ENCODE measurements around the gene PTPRN2.
A peak's percentile ranks its signal among the peaks of the same experiment; 100 is the strongest.

The PTPRN2 gene

DNA sequence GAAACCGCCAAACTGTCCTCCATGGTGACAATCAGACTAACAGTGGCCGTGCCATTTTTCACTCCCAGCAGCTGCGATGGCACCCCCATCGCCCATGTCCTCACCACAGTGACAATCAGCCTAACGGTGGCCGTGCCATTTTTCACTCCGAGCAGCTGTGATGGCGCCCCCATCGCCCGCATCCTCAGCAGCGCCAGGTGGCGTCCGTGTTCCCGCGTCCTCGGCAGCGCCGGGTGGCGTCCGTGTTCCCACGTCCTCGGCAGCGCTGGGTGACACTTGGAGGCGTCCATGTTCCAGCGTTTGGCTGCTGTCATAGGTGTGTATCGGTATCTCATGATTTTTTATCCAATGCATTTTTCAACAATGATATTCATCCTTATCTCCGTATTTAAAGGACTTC is 267.3 kb downstream of the PTPRN2 start:
- TF ChIP-seq L3MBTL2 (conservative IDR thresholded peaks at IDR 0.05) (no peak), CTBP1 (IDR thresholded peaks at IDR 0.05; ENCODE audit: borderline replicate concordance) (no peak), ARNT (IDR thresholded peaks at IDR 0.05) (no peak), HDGF (IDR thresholded peaks at IDR 0.05; ENCODE audit: borderline replicate concordance) (no peak), SUZ12 (IDR thresholded peaks at IDR 0.05) (no peak), SP1 (IDR thresholded peaks at IDR 0.05) (no peak), PKNOX1 (IDR thresholded peaks at IDR 0.05) (no peak)
- DNase-seq (ENCODE audit: extremely low spot score) = no peak
- ChIA-PET CTCF (no interaction called here), POLR2A (no interaction called here)

DNA sequence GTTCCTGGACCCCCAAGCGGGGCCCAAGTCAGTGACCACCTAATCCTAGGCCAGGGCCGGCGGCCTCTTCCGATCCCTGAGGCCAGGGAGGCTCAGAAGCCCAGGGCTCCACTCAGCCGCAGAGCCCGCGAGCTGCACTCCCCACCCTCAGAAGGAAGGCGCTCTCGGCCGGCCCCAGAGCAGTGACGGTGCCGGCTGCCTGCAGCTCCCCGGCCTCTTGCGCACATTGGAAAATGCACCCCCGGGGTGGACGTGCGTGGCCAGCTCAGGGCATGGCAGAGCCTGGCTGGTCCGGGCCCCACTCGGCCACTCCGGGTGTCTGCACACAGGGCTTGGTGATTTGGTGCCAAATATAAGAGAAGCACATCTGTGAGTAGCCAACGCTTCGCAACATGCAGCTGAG is 269.1 kb downstream of the PTPRN2 start:
- ChIA-PET POLR2A (no interaction called here), CTCF (no interaction called here)
- DNase-seq (ENCODE audit: extremely low spot score) = no peak
- TF ChIP-seq BHLHE40 (IDR thresholded peaks at IDR 0.05; ENCODE audit: borderline replicate concordance) = no peak
- TF ChIP-seq FOXM1 (IDR thresholded peaks at IDR 0.05; ENCODE audit: borderline replicate concordance) = no peak
- TF ChIP-seq SUZ12 (IDR thresholded peaks at IDR 0.05) = no peak
- TF ChIP-seq ZNF384 (IDR thresholded peaks at IDR 0.05) = no peak
- no peak for TF ChIP-seq LEF1 (IDR thresholded peaks at IDR 0.05; ENCODE audit: borderline replicate concordance)
- no peak for TF ChIP-seq CTBP1 (IDR thresholded peaks at IDR 0.05; ENCODE audit: borderline replicate concordance)
- no peak for TF ChIP-seq PKNOX1 (IDR thresholded peaks at IDR 0.05)
- no peak for TF ChIP-seq SP1 (IDR thresholded peaks at IDR 0.05)
- TF ChIP-seq HDGF (IDR thresholded peaks at IDR 0.05; ENCODE audit: borderline replicate concordance) = no peak
- TF ChIP-seq FOXK2 (IDR thresholded peaks at IDR 0.05) = no peak
- no peak for TF ChIP-seq L3MBTL2 (conservative IDR thresholded peaks at IDR 0.05)
- no peak for TF ChIP-seq ELF4 (IDR thresholded peaks at IDR 0.05)
- TF ChIP-seq ARNT (IDR thresholded peaks at IDR 0.05) = no peak
- TF ChIP-seq NFRKB (IDR thresholded peaks at IDR 0.05) = no peak
- no peak for TF ChIP-seq TARDBP (IDR thresholded peaks at IDR 0.05)
- no peak for TF ChIP-seq FOXA1 (IDR thresholded peaks at IDR 0.05)

DNA sequence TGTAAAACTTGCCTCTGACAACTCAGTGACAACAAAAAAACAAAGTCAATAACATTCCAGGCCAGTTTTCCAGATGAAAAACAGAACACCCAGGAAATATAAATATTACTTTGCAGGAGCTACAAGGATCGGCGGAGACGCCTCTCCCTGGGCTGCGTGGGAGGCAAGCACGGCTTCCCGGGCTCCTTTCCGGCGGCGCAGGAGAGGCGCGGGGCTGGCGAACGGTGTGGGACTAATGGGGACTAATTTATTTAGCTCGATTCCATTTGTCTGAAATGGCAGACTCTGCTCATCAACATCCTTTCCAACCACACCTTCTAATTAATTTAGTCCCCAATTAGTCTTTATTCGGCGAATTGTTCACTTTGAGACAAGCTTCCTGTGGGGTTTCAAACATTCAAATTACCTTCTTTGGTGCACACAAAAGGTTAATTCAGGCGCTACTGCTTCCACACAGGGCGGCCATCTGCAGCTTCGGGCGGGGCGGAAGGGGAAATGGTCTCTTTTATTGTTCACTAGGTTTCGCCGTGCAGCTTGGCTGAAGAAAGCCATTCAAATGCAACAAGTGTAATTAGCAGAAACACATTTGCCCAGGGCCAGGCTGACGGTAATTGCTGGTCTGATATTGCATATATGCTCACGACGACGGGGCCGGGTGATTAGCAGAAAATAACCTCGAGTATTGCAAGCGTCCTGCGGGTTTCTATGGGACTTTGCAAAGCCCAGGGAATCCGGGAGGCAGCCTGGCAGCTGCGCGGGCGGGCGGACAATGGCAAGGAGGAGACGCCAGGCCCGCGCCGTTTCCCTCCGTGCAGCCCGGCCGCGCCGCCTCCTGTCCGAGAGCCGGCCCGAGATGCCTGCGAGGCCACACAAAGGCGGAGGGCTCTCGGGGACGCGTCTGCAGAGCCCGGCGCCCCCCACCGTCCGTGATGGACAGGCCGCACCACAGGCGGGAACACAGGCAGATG is 270.1 kb downstream of the PTPRN2 start:
- no peak for DNase-seq (ENCODE audit: extremely low spot score)
- TF ChIP-seq ELF4 (IDR thresholded peaks at IDR 0.05) (no peak), PKNOX1 (IDR thresholded peaks at IDR 0.05) (0 out of 2 replicates have a peak, but pooled peaks have one; percentile 4)
- CTCF ChIA-PET = no interaction called here
- POLR2A ChIA-PET = no interaction called here

DNA sequence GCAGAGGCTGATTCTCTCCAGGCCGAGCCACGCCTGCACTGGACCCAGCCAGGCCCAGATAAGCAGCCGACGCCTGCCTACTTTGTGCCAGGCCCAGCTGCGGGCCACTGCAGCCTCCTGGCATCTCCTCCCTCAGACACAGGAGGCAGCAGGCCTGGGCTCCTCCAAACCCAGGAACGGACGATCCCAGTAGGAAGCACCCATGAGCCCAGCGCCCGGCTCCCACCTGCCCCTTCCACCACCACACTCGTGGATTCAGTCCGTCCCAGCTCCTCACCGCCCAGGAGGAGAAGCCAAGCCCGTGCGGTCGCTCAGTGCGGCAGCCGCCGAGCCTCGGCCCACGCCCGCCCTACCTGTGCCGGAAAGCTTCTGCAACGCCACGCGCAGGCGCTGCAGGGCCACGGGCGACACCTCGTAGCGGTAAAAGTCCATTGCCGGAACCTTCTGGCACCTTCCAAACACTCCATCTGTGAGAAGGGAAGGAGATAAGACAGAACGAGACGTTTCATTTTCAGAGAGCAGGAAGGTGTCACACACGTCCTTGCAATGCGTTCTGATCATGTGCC is 271.1 kb downstream of the PTPRN2 start:
- TF ChIP-seq ELF4 (IDR thresholded peaks at IDR 0.05) = no peak
- TF ChIP-seq L3MBTL2 (conservative IDR thresholded peaks at IDR 0.05) = no peak
- TF ChIP-seq SUZ12 (IDR thresholded peaks at IDR 0.05) = no peak
- TF ChIP-seq ARNT (IDR thresholded peaks at IDR 0.05) = no peak
- TF ChIP-seq LEF1 (IDR thresholded peaks at IDR 0.05; ENCODE audit: borderline replicate concordance) = no peak
- TF ChIP-seq HDGF (IDR thresholded peaks at IDR 0.05; ENCODE audit: borderline replicate concordance) = no peak
- no peak for TF ChIP-seq FOXK2 (IDR thresholded peaks at IDR 0.05)
- TF ChIP-seq CTBP1 (IDR thresholded peaks at IDR 0.05; ENCODE audit: borderline replicate concordance) = no peak
- TF ChIP-seq BHLHE40 (IDR thresholded peaks at IDR 0.05; ENCODE audit: borderline replicate concordance) = no peak
- no peak for TF ChIP-seq PKNOX1 (IDR thresholded peaks at IDR 0.05)
- no peak for TF ChIP-seq FOXA1 (IDR thresholded peaks at IDR 0.05)
- TF ChIP-seq NFRKB (IDR thresholded peaks at IDR 0.05) = no peak
- TF ChIP-seq SP1 (IDR thresholded peaks at IDR 0.05) = no peak
- TF ChIP-seq FOXM1 (IDR thresholded peaks at IDR 0.05; ENCODE audit: borderline replicate concordance) = no peak
- no peak for TF ChIP-seq TARDBP (IDR thresholded peaks at IDR 0.05)
- TF ChIP-seq ZNF384 (IDR thresholded peaks at IDR 0.05) = no peak
- DNase-seq (ENCODE audit: extremely low spot score) = no peak
- POLR2A ChIA-PET = no interaction called here
- CTCF ChIA-PET = no interaction called here

DNA sequence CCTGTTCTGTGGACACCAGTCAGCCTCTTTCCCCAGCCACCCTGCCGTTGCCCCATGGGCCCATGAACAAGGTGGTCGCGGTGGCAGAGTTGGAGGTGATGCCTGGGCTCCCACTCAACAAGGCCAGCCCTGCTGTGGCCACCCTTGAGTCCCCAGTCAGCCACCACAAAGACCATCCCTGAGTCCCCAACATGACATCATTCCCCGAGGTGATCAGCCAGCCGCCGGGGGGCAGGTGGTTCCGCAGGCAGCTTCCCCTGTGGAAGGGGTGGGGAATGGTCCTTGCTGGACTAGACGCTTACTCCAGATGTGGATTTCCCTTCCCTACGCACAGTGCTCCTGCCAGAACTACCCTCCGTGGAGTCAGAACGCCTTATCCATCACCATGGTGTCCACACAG is 271.7 kb downstream of the PTPRN2 start:
- ChIA-PET CTCF (no interaction called here), POLR2A (no interaction called here)
- no peak for DNase-seq (ENCODE audit: extremely low spot score)
- TF ChIP-seq FOXA1 (IDR thresholded peaks at IDR 0.05) (no peak), ZNF384 (IDR thresholded peaks at IDR 0.05) (no peak), ELF4 (IDR thresholded peaks at IDR 0.05) (no peak), BHLHE40 (IDR thresholded peaks at IDR 0.05; ENCODE audit: borderline replicate concordance) (no peak), L3MBTL2 (conservative IDR thresholded peaks at IDR 0.05) (no peak), SP1 (IDR thresholded peaks at IDR 0.05) (no peak), NFRKB (IDR thresholded peaks at IDR 0.05) (no peak), CTBP1 (IDR thresholded peaks at IDR 0.05; ENCODE audit: borderline replicate concordance) (no peak)
